Limb (tissue), 2 donors: ENCODE measurements around the gene PICALM.
A peak's percentile ranks its signal among the peaks of the same experiment; 100 is the strongest.

ENCODE experiments used
- DNase-seq, 2 donors: peaks; one replicate each; pipeline ENCODE4 v3.0.0-alpha.2; 2016; ENCODE audit errors: extremely low spot score in 2 of 2

PICALM gene

DNA sequence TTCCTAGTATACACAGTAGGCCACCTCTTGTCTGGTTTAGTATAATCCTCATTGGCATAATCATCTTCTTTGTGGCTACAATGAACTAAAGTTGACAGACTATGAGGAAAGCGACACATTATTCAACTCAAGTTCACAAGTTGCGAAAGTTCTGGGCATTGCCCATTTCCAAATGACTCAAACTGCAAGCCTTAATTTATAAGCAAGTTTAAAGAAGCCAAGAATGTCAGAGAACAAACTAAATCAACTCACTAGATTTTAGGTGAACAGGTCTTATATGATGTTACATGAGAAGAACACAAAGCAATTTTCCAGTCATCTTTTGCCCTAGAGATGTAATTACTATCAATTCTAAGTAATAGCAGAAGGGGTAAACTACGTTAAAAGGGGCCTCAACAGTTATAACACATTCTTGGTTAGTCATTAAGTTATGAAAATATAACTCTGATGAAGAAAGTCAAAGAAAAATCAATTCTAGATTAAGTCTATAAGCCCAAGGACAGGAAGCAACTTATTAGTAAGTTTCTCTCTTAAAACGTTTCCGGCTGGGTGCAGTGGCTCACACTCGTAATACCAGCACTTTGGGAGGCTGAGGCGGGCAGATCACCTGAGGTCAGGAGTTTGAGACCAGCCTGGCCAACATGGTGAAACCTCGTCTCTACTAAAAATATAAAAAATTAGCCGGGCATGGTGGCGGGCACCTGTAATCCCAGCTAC, 21.5 kb downstream of the PICALM start:
- no peak for DNase-seq

DNA sequence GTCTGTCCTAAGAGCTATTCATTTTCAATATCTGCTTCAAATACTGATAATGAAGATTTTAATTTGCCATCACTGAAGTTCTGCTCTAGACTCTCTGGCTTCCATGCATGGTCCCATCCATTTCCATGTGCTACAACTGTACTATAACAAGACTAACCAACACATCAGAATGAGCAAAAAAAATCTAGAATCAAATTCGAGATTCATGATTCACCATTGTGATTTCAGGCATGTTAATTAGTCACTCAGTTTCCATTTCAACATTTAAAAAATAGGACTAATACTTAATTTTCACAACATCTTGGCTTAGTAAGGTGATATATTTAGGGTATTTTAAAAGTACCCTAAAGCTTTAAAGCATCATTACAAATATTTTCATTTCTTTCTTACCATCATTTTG, 22.8 kb downstream of the PICALM start:
- DNase-seq, result no peak

DNA sequence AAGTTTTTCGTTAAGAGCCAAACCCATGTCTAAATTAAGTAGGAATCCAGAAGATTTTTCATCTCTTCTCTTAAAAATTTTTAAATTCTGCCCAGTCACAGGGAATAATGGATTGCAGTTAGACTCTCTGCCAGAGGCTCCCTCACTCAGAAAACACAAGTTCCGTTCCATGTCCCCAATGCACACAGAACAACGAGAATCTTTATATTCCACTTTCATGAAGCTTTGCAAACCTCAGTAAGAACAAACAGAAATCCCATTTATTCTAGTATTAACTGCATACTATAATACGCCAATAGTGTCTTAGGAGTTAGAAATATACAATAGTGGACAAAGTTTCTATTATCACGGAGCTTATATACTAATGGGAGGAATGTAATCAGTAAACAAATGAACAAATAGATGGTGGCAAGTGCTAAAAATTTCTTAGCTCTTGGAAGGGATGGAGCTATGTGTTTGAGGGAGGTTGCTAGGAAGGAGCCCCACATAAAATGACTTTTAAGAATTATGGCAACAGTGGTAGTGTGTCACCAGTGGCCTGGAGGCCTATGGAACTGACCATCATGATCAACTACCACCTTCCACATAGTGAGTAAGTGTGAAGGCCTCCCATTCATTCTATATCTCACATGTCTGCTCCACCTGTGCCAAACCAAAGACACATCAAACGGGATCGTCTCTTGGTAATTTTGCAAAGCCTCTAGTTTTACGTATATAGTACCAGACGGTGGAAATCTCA, 24.9 kb downstream of the PICALM start:
- DNase-seq, result no peak

DNA sequence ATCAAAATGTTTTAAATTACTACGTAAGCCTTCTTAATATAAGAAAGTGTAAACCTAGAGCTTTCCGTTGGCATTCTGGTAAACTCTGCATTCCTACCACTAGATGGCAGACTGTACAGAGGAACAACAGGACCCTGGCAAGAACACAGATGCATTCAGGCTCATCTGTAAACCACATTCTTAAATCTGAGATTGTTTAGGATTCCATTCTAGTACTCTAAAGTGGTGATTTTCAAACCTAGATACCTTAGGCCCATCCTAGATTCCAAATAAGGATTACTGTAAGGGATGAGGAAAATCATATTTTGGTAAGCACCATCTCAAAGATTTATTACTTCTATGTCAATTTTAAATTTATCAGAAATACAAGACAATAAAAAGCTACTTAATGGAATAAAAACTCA, 26.9 kb downstream of the PICALM start:
- DNase-seq, result peak; percentile 68 to 94

DNA sequence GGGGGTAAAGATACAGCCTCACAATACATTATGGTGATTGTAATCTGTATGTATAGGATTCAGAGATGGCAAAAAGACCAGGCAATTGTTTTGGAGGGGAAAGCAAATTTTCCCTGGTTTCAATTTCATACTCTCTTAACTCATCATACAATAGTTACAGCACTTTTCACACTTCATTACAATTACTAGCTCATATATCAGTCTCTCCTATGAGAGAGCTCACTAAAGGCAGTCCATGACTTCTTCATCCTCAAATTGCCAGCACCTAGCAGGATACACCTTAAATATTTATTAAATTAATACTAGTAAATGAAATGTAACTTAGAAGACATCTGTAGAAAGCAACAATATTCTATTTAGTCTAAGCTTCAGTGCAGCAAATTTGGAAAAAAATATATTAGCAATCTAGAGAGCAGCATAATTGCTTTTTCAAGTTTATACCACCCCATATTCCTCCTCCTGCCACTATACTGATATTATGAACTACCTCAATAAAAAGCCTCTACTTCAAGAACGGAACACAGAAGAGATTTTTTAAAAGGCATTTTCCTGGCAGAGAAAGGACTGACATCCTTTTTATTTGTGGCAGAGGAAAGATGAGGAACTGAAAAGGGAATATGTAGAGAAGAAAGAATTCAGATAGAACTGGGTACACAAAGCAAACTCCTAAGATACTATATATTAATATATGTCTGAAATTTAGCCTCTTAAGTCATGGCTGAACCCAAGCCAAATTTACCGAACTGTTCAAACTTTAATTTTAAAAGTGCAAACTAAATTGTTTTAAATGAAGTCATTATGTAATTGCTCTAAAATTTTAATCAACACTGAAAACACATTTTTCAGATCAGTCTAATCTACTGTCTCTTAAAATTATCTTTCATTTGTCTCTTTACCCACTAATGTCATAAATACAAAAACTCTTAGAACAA, 27.7 kb downstream of the PICALM start:
- DNase-seq, result no peak

DNA sequence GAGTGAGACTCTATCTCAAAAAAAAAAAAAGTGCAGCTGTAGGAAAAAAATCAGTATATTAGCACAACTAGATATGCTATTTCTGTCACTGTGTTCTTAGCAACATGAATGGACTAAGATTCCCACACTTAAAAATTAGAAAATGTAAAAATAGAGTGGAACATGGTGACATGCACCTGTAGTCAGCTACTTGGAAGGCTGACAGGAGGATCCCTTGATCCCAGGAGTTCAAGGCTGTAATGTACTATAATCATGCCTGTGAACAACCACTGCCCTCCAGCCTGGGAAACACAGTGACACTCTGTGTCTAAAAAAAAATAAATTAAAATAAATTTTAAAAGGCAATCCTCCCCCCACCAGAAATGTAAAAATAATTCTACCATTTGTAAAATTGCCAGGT, 29.8 kb downstream of the PICALM start:
- DNase-seq, result no peak

DNA sequence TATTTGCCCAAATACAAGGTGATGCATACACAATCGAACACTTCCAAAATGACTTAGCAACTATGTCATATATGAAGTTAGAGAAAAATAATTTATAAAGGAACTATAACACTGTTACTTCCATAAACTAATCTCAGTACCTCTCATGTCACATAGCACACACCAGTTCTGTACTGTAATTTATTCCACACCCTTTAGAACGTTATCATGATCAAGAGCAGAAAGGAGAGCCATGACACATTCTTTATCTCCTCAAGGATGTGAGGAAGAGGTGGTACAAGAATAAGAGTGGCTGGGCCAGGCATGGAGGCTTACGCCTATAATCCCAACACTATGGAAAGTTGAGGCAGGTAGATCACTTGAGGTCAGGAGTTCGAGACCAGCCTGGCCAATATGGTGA, 31.1 kb downstream of the PICALM start:
- no peak for DNase-seq

DNA sequence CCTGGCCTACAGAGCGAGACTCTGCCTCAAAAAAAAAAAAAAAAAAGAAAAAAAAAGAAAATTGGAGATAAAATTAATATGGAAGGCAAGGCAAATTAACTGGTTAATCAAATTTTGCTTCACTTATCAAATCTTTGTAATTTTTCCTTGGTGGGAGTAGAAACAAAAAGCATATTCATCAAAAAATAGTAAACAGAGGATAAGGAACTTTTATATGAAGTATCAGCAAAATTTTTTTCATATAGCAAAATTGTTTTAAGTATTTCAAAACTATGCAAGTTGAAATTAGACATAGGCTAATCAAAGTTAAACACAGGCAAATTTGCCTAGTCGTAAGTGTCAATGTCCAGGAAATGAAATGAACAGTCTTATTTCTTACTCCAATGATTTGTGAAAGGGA, 33.0 kb downstream of the PICALM start:
- DNase-seq, result no peak

DNA sequence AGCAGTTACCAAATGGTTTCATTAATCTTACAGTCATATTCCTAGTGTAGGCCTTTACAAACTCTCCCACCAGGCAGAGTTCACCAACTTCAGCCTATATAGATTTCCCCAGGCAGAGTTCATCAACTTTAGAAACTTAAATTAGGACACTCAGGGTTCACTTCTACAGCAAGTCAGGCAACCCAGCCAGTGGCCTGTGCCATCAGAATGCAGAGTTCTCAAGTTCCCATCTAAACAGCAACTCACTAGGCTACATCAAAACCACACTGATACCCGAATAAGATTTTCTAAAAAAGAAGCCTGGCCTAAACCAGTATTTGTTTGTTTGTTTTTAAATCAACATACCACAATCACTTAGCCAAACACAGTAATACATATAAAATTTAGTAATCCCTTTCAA, 33.7 kb downstream of the PICALM start:
- no peak for DNase-seq

DNA sequence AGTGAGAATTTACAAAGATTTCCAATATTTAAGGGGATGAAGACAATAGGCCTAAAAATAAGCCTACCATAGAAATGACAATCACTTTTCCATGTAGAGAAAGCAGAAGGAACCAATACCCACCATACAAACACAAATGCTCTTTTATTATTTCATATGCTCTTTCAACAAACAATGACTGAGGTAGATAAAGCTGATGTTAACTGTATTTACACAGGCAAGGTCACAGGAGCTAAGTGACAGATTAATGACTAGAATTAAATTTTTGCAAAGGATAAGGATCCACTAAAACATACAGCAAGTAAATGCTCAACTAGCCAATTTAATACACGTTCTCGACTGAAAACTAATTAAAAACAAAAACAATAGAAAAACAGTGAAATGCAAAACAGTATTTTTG, 34.2 kb downstream of the PICALM start:
- DNase-seq, result no peak

DNA sequence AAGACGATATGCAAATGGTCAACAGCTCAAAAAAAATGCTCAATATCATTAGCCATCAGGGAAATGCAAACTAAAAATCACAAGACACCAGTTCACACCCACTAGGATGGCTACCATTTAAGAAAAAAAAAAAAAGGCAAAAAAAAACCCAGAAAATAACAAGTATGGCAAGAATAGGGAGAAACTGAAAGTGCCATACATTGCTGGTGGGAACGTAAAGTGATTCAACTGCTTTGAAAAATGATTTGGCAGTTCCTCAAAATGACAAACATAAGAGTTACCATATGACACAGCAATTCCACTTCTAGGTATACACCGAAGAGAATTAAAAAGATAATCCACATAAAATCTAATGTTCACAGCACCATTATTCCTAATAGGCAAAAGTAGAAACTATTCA, 47.5 kb downstream of the PICALM start:
- DNase-seq, result no peak

DNA sequence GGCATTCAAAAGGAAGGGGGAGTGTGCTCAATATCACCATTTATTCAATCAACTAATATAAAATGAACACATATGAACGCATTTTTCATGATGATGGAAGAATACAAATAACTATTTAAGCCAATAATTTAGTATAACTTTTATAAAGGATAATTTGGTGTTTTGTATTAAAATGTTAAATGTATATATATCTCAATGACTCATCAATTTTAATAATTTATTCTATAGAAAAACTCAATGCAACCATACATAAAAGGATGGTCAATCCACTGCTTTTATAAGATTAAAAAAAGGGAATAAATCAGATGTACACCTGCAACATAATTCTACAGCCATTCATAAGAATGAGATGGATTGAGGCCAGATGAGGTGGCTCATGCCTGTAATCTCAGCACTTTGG, 50.6 kb downstream of the PICALM start:
- no peak for DNase-seq

DNA sequence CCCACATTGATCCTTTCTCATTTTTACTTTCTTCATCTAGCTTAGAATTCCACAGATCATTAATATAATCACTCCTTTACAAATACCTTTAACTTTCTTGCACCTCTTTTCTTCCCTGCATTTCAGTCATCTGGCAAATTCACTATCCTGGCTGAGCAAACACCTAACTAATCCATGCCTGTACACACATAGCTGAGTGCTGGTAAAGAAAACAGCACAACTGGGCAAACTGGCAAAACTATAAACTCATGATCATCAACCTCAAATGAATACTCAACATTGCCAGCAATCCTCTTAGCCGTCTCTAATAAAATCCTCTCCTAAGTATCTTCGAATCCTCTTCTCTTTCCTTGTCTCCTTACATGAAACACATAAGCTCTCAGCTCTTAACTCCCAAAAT, 52.4 kb downstream of the PICALM start:
- DNase-seq, result no peak

DNA sequence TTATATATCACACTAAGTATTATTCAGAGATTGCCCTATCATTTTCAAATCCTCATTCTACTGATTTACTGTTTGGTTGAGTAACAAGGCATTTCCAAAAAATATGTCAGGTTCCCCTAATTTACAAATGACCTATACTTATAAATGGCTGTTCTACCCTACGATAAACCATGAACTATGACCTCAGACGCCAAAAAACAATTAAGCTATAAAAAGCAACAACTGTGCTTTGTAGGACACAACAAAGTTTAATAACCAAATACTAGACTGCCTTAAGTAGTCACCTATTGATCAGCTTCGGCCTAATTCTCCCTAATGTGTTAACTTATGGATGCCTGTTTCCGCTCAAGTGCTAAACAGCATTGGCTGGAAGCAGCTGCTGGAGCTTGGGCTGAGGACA, 53.2 kb downstream of the PICALM start:
- DNase-seq, result no peak

DNA sequence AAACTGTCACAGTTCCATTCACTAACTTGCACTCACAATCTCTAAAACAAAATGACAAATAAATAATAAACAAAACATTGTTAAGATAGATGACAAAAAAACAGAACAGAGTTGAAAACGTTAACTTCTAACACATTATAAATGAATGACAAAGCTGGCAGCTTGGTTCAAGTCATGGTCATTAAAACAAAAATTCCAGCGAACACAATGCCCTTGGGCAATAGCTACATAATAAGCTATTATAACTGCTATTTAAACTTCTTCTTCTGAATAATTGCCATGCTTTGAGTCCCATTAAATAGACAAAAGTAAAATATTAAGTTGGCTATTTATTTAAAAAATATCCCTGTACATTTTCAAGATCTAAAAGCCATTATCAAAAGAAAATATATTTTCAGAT, 54.7 kb downstream of the PICALM start:
- DNase-seq, result no peak

DNA sequence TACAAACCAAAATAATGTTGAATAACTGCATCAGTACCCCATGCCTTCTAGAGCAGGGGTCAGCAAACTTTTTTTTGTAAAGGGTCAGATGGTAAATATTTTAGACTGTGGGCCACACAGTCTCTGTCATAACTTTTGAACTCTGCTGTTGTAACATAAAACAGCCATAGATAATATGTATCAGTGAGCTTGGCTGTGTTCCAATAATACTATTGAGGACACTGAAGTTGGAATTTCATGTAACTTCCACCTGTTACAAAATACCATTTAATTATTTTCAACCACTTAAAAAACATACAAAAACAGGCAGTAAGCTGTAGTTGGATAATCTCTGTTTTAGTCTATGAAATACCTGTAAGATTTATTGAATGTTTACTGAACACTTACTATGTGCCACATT, 55.2 kb downstream of the PICALM start:
- DNase-seq, result no peak

DNA sequence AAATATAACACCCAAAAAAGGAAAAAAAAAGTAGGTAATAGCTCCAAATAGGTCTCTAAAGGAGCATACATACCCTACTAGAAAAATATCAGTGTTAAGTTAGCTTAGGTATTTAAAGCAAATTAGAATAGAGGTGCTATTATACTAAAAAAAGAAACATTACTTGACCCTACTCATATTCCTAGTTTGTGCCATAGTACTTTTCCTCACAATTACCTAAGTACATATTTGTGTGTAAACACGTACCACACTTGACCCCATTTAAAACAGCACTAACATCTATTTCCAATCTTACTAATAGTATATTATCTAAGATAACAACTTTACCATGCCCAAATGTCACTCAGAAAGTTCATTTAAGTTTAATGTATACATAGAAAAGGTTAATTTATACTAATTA, 57.7 kb downstream of the PICALM start:
- no peak for DNase-seq

DNA sequence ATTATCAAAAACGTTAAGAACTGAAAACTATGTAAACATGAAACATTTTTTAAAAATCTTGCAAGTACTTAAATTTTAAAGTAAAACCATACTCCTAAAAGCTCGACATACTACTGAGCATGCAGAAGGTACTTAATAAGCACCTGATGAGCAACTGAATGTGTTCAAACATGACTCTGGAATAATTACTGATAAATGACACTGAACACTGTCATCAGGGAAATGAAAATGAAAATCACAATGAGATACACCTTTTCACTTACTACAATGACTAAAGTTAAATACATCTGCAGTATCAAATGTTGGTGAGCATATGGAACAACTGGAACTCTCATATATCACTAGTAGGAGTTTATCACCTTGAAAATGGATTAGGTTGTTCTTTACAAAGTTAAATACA, 65.2 kb downstream of the PICALM start:
- no peak for DNase-seq

DNA sequence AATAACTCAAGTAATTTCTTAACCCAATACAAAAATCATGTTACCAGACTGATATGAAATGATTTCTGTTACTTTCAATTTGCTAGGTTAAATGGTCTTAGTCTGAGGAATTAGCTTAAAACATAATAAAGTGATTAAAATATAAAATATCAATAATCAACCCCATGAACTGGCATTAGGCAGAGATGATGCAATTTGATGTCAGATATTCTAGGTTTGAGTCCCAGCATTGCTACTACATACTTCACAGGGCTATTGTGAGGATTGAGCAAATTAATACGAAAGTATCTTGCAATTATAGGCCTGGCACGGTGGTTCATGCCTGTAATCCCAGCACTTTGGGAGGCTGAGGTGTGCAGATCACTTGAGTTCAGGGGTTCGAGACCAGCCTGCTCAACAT, 66.5 kb downstream of the PICALM start:
- no peak for DNase-seq

DNA sequence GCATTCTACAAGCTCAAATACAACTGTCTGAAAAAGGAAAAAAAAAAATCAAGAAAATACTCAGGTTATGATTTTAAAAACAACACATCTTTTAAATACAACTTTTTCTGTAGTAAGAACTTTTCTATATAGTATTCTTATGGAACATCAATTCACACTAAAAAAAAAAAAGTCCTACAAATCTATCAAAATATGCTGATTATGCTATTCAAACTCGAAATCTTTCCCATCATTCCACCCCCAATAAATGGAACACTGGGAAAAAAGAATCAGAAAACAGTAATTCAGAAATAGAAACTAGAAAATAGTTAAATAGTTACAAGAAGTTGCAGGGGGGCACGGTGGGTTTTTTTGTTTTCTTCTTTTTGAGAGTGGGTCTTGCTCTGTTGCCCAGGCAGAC, 77.4 kb downstream of the PICALM start:
- DNase-seq, result no peak

DNA sequence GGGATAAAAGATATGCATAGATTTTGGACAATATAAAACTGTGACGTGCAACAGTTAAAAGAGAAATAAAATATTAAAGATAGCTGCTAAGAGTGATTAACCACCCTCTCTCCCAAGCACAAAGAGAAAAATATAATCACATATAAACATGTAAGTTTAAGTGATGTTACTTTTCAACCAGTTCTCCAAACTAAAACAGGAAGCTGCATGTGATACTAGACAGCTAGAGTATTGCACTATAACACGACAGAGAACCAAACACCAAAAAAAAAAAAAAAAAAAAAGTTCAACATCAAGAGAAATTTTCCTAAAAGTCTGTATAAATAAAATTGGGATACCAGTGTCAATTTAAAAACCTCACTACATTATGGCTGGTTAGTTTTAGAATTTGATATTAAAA, 79.1 kb downstream of the PICALM start:
- DNase-seq, result no peak

DNA sequence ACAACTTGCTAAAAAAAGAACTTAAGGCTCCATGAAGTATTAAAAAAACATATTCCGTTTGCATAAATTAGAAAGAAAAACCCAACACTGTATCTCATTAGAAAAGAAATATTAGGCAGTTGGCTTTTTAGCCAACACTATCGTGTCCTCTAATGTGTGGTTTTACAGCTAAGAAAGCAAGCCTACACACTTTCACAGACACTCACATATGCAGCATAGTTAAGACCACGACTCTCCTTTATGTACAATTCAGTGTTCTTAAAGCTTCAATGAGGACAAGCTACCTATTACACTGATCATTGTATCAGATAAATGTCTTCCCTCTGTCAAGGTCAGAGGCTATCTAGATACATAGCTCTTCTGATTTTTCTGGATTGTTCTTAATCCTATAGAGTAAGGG, 80.1 kb downstream of the PICALM start:
- no peak for DNase-seq
